OCI-LY3 (cell line): ENCODE measurements around the gene DIP2C.

Source experiments
- EZH2phosphoT487 ChIP-seq: fragments of 200-600 bp; shearing (Covaris generic); IDR thresholded peaks from 2 replicates; pipeline ENCODE4 v1.6.1; 2018; ENCODE audit warnings: antibody characterized with exemption, mixed run types, low read depth
- TF ChIP-seq, protein P1 (sequence below): fragments of 200-600, 300-600 bp; sonication (generic); IDR thresholded peaks from 2 replicates; pipeline ENCODE4 v1.5.1; 2014; ENCODE audit warnings: antibody characterized with exemption, low read length, low read depth

DNA sequence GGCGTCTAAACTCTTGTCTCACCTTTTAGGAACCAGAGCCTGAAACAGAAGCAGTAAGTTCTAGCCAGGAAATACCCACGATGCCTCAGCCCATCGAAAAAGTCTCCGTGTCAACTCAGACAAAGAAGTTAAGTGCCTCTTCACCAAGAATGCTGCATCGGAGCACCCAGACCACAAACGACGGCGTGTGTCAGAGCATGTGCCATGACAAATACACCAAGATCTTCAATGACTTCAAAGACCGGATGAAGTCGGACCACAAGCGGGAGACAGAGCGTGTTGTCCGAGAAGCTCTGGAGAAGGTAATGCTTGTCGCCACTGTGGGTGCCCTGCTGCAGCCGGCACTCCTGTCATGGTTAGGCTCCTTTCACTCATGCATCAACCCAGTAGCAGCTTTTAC lies 441.2 kb downstream of the DIP2C start:
- TF ChIP-seq, protein P1, sequence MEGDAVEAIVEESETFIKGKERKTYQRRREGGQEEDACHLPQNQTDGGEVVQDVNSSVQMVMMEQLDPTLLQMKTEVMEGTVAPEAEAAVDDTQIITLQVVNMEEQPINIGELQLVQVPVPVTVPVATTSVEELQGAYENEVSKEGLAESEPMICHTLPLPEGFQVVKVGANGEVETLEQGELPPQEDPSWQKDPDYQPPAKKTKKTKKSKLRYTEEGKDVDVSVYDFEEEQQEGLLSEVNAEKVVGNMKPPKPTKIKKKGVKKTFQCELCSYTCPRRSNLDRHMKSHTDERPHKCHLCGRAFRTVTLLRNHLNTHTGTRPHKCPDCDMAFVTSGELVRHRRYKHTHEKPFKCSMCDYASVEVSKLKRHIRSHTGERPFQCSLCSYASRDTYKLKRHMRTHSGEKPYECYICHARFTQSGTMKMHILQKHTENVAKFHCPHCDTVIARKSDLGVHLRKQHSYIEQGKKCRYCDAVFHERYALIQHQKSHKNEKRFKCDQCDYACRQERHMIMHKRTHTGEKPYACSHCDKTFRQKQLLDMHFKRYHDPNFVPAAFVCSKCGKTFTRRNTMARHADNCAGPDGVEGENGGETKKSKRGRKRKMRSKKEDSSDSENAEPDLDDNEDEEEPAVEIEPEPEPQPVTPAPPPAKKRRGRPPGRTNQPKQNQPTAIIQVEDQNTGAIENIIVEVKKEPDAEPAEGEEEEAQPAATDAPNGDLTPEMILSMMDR: no peak
- TF ChIP-seq EZH2phosphoT487: no peak
